GM18517 (cell line): ENCODE measurements around the gene EIF5A2.

ENCODE experiments used
- ATAC-seq: cut with Tn5 transposase; IDR thresholded peaks from one replicate; pipeline ENCODE4 v1.9.1; 2021; ENCODE audit warnings: mild to moderate bottlenecking, moderate library complexity; ENCODE audit not compliant: unreplicated experiment

The EIF5A2 gene

GRCh38 chr3:170862618-170863374 is 45.6 kb downstream of the EIF5A2 start:
- ATAC-seq = no peak

- no peak for ATAC-seq
Measured at GRCh38 chr3:170858599-170858998, 49.8 kb downstream of the EIF5A2 start.

- no peak for ATAC-seq
Measured at GRCh38 chr3:170852324-170852723, 56.1 kb downstream of the EIF5A2 start.

GRCh38 chr3:170848292-170848917 is 60.0 kb downstream of the EIF5A2 start:
- ATAC-seq = no peak

GRCh38 chr3:170844377-170844776 is 64.1 kb downstream of the EIF5A2 start:
- no peak for ATAC-seq

- no peak for ATAC-seq
Measured at GRCh38 chr3:170840291-170840859, 68.1 kb downstream of the EIF5A2 start.

GRCh38 chr3:170839518-170840100 is 68.8 kb downstream of the EIF5A2 start:
- no peak for ATAC-seq
